ENCODE results near the gene MMP24. TPM values are rescaled to one million over a fixed set of nuclear protein-coding genes. Genes with fewer than 3 reads are reported as not detected.

MMP24 gene
- total and polyA plus RNA-seq, 2 of the 13 experiments (the other 11 are each of a cell fraction or from before 2014, with no cell fraction given) = 0.29 to 0.35 TPM

DNA sequence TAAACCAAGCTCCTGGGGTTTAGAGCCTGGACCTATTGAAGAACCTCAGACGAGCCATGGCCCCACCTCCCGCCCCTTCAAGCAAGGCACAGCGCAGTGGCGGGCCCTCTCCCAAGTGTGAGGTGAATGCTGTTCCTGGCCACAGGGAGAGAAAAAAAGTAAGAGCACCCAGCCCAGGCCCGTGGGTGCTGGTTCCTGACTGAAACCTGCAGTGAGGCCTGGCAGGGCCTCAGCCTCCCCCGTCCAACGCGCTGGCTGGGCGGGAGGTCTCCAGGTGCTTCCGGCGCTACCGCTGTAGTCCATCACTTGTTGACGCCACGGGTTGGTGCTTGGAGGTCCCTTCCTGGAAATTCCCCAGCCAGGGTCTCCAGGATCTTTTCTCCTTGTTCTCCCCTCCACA lies 71.2 kb downstream of the MMP24 start:
- Histone ChIP-seq H3K36me3 (replicated peaks in 1 of 2; ENCODE audit: control insufficient read depth in 1 of 2, insufficient read depth in 2 of 2, low read length in 2 of 2) (peaks cover 0 to 3% of the 10 kb centered on the region in 2 experiments; a peak in 1 of 5 replicates), H3K4me1 (ENCODE audit: insufficient read depth, low read length) (peaks cover 39% of the 10 kb centered on the region), H4K20me1 (ENCODE audit: insufficient read depth, low read length) (no peaks in the 10 kb centered on the region), H3K4me2 (ENCODE audit: low read depth, low read length) (no peak overlapping the region), H3K27me3 (ENCODE audit: control insufficient read depth in 1 of 2, insufficient read depth in 2 of 2, low read length in 2 of 2) (peaks cover 5 to 33% of the 10 kb centered on the region in 2 experiments), H3K27ac (ENCODE audit: extremely low read length, insufficient read depth, low read length) (no peak overlapping the region), H3K9me3 (ENCODE audit: low read length) (no peaks in the 10 kb centered on the region), H3K79me2 (ENCODE audit: insufficient read depth, low read length) (no peaks in the 10 kb centered on the region), H3K4me3 (replicated peaks in 1 of 3; ENCODE audit: insufficient read depth in 1 of 3, low read depth in 2 of 3, low read length in 3 of 3) (no peak overlapping the region), H3K9ac (ENCODE audit: insufficient read depth, low read depth, low read length) (no peak overlapping the region), H2AFZ (ENCODE audit: low read length) (no peak overlapping the region)
- TF ChIP-seq ZNF782 (CRISPR knock-in tag; IDR thresholded peaks at IDR 0.05; ENCODE audit: borderline replicate concordance) = no peak
- no peak for TF ChIP-seq PLRG1 (conservative IDR thresholded peaks at IDR 0.05)
- TF ChIP-seq ZNF564 (CRISPR knock-in tag; IDR thresholded peaks at IDR 0.05) = no peak
- DNase-seq (ENCODE audit: low spot score) = no peak
- WGBS (ENCODE audit: low lambda C conversion rate) = 72% methylated on average over 14 of the region's 14 CpGs
- intact Hi-C loops (cut with micrococcal nuclease; ENCODE audit: unreplicated experiment) = no loop called here
- BruUV-seq (replicated peaks) = no TSS peak
- no peak for FAIRE-seq
- CTCF ChIA-PET (ENCODE audit: low intra/inter-chr PET ratio, low total read pairs) = no interaction called here
- ATAC-seq = peak; percentile 1; the same call in 1 of the 3 replicates
- POLR2A ChIA-PET = interaction anchor here (2.3 to 3.3 kb wide), 3 partner anchors 9 to 14 kb away, joined by 7 to 19 read pairs (median 10); partner anchors contain the start of gene EIF6
- in situ Hi-C loops (cut with HindIII; ENCODE audit: extremely low pct_ligation_motif_present, low pct_unique_long_range_greater_than_20kb) = loop anchor here (5.0 kb wide), 1 partner anchor 35 kb away; no protein-coding TSS in a partner anchor

DNA sequence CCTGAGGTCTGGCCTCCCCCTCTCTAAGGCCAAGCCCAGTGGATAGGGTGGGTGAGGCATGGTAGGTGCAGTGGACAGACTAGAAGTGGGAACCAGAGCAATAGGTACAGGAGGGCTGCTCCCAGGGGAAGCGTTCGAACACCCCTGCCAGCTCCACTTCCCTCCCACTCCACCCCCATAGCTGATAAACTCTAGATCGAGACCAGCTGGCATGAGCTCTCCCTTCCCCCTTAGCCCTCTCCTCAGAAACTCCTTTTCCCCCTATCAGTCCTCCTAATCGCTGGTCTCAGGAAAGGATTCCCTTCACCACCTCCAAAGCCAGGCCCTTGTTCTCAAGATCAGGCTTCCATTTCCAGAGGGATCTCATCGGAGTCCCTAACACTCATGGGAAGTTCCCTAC lies 71.8 kb downstream of the MMP24 start:
- H3K4me1 ChIP-seq (ENCODE audit: insufficient read depth, low read length) = peaks cover 34% of the 10 kb centered on the region
- no peak for FAIRE-seq
- no peak for DNase-seq (ENCODE audit: low spot score)
- H3K9me3 ChIP-seq (ENCODE audit: low read length) = no peaks in the 10 kb centered on the region
- intact Hi-C loops (cut with micrococcal nuclease; ENCODE audit: unreplicated experiment) (no loop called here), in situ Hi-C loops (cut with HindIII; ENCODE audit: extremely low pct_ligation_motif_present, low pct_unique_long_range_greater_than_20kb) (loop anchor here (5.0 kb wide), 1 partner anchor 34 kb away; no protein-coding TSS in a partner anchor)
- no peaks in the 10 kb centered on the region for H4K20me1 ChIP-seq (ENCODE audit: insufficient read depth, low read length)
- H2AFZ ChIP-seq (ENCODE audit: low read length) = no peak overlapping the region
- WGBS (ENCODE audit: low lambda C conversion rate) = 65% methylated on average over 5 of the region's 5 CpGs
- no peak overlapping the region for H3K4me3 ChIP-seq (replicated peaks in 1 of 3; ENCODE audit: insufficient read depth in 1 of 3, low read depth in 2 of 3, low read length in 3 of 3)
- H3K4me2 ChIP-seq (ENCODE audit: low read depth, low read length) = no peak overlapping the region
- ChIA-PET CTCF (ENCODE audit: low intra/inter-chr PET ratio, low total read pairs) (no interaction called here), POLR2A (interaction anchor here (2.3 to 3.3 kb wide), 3 partner anchors 8 to 14 kb away, joined by 7 to 19 read pairs (median 10); partner anchors contain the start of gene EIF6)
- 0 out of 3 replicates have a peak, but pooled peaks have one; percentile 1 for ATAC-seq
- H3K27me3 ChIP-seq (ENCODE audit: control insufficient read depth in 1 of 2, insufficient read depth in 2 of 2, low read length in 2 of 2) = peaks cover 5 to 29% of the 10 kb centered on the region in 2 experiments
- H3K36me3 ChIP-seq (replicated peaks in 1 of 2; ENCODE audit: control insufficient read depth in 1 of 2, insufficient read depth in 2 of 2, low read length in 2 of 2) = peaks cover 3 to 9% of the 10 kb centered on the region in 2 experiments; a peak in 3 of 5 replicates
- no peak overlapping the region for H3K27ac ChIP-seq (ENCODE audit: extremely low read length, insufficient read depth, low read length)
- no peak overlapping the region for H3K9ac ChIP-seq (ENCODE audit: insufficient read depth, low read depth, low read length)
- TF ChIP-seq, protein P1, sequence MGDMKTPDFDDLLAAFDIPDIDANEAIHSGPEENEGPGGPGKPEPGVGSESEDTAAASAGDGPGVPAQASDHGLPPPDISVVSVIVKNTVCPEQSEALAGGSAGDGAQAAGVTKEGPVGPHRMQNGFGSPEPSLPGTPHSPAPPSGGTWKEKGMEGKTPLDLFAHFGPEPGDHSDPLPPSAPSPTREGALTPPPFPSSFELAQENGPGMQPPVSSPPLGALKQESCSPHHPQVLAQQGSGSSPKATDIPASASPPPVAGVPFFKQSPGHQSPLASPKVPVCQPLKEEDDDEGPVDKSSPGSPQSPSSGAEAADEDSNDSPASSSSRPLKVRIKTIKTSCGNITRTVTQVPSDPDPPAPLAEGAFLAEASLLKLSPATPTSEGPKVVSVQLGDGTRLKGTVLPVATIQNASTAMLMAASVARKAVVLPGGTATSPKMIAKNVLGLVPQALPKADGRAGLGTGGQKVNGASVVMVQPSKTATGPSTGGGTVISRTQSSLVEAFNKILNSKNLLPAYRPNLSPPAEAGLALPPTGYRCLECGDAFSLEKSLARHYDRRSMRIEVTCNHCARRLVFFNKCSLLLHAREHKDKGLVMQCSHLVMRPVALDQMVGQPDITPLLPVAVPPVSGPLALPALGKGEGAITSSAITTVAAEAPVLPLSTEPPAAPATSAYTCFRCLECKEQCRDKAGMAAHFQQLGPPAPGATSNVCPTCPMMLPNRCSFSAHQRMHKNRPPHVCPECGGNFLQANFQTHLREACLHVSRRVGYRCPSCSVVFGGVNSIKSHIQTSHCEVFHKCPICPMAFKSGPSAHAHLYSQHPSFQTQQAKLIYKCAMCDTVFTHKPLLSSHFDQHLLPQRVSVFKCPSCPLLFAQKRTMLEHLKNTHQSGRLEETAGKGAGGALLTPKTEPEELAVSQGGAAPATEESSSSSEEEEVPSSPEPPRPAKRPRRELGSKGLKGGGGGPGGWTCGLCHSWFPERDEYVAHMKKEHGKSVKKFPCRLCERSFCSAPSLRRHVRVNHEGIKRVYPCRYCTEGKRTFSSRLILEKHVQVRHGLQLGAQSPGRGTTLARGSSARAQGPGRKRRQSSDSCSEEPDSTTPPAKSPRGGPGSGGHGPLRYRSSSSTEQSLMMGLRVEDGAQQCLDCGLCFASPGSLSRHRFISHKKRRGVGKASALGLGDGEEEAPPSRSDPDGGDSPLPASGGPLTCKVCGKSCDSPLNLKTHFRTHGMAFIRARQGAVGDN (CRISPR knock-in tag; IDR thresholded peaks at IDR 0.05) = 0 out of 2 replicates have a peak, but pooled peaks have one; percentile 3
- no peak for TF ChIP-seq ZNF253 (CRISPR knock-in tag; IDR thresholded peaks at IDR 0.05; ENCODE audit: borderline replicate concordance)
- TF ChIP-seq, protein P2, sequence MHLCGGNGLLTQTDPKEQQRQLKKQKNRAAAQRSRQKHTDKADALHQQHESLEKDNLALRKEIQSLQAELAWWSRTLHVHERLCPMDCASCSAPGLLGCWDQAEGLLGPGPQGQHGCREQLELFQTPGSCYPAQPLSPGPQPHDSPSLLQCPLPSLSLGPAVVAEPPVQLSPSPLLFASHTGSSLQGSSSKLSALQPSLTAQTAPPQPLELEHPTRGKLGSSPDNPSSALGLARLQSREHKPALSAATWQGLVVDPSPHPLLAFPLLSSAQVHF (CRISPR knock-in tag; IDR thresholded peaks at IDR 0.05) = no peak
- no peak for TF ChIP-seq SYNCRIP (IDR thresholded peaks at IDR 0.05; ENCODE audit: insufficient read depth, low read depth, low read length)
- BruUV-seq (replicated peaks) = no TSS peak
- no peaks in the 10 kb centered on the region for H3K79me2 ChIP-seq (ENCODE audit: insufficient read depth, low read length)

Data from HepG2 (cell line).